NCI-H345 (cell line): ENCODE measurements around the gene EP400.
"Not testable (repeated sequence)": the region's sequence is repeated elsewhere in the genome, so short reads cannot be mapped to it uniquely, and the experiment has no call there.

Experiments used
- DNase-seq: peaks from one replicate; lab custom pipeline; 2025; lab: John Stamatoyannopoulos, UW

EP400 gene

DNA sequence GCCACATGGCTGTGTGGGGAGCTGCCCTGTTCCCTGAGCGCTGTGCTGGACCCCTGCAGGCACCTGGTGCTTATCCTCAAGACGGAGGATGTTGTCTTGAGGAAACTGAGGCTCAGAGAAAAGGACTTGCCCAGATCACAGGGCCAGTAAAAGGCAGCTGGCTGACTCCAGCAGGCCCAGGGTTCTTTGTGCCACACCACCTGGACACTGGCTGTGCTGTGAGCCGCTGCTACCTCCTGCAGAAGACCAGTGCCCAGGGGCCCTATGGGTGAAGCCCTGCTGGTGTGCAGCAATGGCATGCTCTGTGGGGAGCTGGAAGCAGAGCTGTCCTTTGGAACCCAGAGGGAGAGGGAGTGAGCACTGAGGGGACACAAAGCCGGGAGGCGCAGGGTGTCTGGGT is 118.5 kb downstream of the EP400 start:
- no peak for DNase-seq

DNA sequence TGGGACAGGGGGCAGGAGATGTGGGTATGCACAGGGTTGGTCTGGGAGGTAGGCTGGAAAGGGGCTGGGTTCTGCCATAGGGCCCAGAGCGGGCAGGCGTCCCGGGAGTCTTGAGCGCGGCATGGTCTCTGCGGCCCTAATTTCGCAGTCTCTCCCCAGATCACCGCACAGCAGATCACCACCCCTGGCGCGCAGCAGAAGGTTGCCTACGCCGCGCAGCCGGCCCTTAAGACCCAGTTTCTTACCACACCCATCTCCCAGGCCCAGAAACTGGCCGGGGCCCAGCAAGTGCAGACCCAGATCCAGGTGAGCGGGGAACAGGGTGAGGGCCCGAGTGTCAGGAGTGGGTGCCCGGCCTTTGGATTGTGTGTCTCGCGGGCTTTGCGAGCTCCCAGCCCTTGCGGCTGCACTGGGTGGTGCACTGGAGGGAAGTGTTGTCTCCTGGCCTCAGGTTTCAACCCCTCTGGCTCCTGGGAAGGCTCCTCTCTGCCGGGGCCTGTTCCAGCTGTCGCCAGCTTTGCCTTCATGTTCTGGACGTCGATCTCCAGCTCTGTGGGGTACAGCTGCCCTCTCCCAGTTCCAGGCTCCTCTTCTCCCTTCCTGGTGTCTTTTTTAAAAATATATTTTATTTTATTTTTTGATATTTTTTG is 119.7 kb downstream of the EP400 start:
- no peak for DNase-seq

GRCh38 chr12:132070298-132070697 is 120.6 kb downstream of the EP400 start:
- DNase-seq, result no peak

DNA sequence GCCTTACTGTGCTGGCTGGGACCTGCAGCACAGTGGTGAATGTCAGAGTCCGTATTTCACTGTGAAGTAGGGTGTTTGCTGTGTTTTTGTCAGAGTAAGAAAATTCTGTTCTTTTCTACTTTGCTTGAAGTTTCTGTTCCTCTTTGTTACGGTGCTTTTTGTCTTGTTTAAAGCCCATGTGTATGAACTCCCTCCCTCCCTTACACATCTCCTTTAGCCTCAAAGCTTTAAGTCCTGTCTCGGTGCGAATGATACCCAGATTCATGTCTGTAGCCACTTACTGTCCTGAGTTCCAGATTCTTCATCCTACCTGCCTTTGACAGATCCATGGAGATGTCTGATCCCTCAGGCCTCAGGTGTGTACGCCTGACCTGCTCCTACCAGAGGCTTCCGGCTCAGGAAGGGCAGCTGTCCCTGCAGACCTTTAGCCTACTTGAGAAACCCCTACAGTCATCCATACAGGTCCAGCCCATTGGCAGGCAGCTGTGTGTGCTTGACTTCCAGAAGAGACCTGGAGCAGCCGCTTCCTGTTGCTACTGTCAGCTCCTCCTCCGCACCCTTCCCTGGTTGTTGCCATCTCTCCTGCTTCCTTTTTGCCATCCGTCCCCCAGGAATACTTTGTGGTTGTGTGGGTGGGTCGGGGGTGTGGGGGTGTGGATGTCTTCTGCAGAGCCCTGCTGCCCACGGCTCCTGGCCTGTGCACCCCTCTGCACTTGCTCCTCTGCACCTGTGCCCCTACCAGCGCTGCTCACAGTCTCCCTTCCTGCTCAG is 121.5 kb downstream of the EP400 start:
- no peak for DNase-seq

GRCh38 chr12:132071830-132072384 is 122.2 kb downstream of the EP400 start:
- DNase-seq, result no peak

DNA sequence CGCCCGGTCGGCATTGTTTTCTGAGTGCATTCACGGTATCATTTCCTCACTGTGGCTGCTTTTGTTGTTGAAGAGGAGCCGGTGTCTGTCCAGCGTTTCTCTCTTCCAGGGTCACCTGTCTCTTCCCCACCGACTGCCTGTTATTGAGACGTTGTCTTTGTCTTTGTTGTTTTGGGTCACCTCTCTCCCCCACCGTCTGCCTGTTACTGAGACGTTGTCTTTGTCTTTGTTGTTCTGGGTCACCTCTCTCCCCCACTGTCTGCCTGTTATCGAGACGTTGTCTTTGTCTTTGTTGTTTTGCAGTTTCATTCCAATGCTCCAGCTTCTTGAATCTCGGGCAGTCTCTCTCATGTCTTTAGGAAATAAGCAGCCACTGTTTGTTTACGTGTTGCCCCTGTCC is 124.5 kb downstream of the EP400 start:
- no peak for DNase-seq

- DNase-seq, result no peak
These were observed 125.4 kb downstream of the EP400 start for GRCh38 chr12:132075026-132075713.

GRCh38 chr12:132075714-132076553 is 126.2 kb downstream of the EP400 start:
- no peak for DNase-seq

- DNase-seq, result no peak
These were observed 127.0 kb downstream of the EP400 start for GRCh38 chr12:132076711-132077110.

DNA sequence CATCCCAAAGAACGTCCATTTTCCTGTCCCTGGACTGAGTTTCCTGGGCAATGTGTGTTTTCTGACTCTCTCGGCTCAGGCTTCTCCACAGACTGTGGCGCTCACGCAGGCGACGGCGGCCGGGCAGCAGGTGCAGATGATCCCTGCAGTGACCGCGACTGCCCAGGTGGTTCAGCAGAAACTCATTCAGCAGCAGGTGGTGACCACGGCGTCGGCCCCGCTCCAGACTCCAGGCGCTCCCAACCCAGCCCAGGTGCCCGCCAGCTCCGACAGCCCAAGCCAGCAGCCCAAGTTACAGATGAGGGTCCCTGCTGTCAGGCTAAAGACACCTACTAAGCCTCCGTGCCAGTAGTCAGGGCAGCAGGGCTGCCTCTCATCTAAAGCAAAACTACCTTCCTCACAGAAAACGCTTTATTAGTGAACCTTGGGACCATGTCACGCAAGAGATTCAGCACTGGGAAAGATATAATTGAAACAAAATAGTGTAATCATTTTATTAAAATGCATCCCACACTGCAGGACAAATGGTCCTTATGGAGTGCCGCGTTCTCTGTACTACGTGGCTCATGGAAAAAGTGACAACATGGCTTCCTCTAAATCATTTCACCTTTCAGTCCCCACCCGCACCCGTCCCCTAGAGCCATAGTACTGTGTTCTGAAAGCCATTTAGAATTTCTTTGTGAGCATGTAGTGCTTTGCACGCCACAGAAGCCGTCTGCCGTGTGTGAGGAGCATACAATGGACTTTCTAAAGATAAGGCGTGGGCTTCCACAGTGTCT is 127.8 kb downstream of the EP400 start:
- DNase-seq, result no peak

GRCh38 chr12:132078190-132078589 is 128.4 kb downstream of the EP400 start:
- DNase-seq, result no peak

- no peak for DNase-seq
These were observed 129.5 kb downstream of the EP400 start for GRCh38 chr12:132079200-132079599.

GRCh38 chr12:132079695-132080094 is 130.0 kb downstream of the EP400 start:
- DNase-seq, result no peak

GRCh38 chr12:132080515-132080914 is 130.8 kb downstream of the EP400 start:
- not testable (repeated sequence) for DNase-seq

GRCh38 chr12:132081423-132081822 is 131.7 kb downstream of the EP400 start:
- no peak for DNase-seq

- no peak for DNase-seq
These were observed 133.8 kb downstream of the EP400 start for GRCh38 chr12:132083614-132083940.

DNA sequence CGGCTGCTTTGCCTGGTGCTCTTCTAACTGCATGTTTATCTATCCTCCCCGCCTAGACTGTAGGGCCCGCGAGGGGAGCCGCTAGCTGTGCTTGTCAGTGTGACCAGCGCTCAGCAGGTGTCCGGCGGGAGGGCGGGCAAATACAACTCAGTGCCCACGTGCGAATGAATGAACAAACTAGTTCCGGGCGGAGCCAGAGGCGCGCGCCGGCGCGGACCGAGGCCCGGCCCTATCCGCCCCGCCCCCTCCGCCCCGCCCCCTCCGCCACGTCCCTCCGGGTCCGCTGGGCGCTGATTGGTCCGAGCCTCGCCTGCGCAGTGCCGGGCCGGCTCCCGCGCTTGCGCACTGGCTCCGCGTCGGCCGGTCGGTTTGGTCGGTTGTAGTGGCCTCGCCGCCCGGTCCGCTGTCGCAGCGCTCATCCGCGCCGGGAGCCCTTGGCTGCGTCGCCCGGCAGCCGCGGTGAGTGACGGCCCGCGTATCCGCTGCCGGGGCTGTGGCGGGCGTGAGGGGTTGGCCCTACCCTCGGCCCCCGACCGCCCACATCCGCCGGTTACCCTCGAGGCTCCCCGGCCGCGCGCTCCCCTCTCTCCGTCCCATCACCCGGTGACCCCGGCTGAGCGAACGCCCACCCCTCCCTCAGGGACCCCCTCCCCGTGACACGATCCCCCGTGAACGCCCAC is 134.3 kb downstream of the EP400 start:
- DNase-seq, result peak; percentile 95

GRCh38 chr12:132084621-132085290 is 135.0 kb downstream of the EP400 start:
- DNase-seq, result peak; percentile 21

DNA sequence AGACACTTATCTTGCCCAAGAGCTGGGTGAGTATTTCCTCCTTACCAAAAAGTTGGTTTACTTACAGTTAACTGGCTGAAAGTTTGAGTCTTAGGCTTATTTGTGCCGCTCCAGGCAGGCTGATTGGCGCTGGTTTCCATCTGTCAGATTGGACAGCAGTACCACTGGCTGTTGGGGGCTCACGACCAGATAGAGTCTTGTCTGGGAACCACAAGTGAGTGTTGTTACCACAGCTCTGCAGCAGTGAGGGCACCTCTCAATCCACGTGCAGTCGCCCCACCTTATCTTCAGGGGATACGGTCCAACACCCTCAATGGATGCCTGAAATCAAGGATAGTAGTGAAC is 135.5 kb downstream of the EP400 start:
- no peak for DNase-seq

GRCh38 chr12:132089407-132089910 is 139.7 kb downstream of the EP400 start:
- no peak for DNase-seq
